IPS DF 19.7 (cell line): Measurements from ENCODE around the gene BPIFB3.
"Not testable (repeated sequence)": the region's sequence is repeated elsewhere in the genome, so short reads cannot be mapped to it uniquely, and the experiment has no call there.

ENCODE experiments used
- DNase-seq: peaks from one replicate; pipeline ENCODE4 v3.0.0-alpha.2; 2013; ENCODE audit warnings: low read depth, low spot score

Gene BPIFB3

DNA sequence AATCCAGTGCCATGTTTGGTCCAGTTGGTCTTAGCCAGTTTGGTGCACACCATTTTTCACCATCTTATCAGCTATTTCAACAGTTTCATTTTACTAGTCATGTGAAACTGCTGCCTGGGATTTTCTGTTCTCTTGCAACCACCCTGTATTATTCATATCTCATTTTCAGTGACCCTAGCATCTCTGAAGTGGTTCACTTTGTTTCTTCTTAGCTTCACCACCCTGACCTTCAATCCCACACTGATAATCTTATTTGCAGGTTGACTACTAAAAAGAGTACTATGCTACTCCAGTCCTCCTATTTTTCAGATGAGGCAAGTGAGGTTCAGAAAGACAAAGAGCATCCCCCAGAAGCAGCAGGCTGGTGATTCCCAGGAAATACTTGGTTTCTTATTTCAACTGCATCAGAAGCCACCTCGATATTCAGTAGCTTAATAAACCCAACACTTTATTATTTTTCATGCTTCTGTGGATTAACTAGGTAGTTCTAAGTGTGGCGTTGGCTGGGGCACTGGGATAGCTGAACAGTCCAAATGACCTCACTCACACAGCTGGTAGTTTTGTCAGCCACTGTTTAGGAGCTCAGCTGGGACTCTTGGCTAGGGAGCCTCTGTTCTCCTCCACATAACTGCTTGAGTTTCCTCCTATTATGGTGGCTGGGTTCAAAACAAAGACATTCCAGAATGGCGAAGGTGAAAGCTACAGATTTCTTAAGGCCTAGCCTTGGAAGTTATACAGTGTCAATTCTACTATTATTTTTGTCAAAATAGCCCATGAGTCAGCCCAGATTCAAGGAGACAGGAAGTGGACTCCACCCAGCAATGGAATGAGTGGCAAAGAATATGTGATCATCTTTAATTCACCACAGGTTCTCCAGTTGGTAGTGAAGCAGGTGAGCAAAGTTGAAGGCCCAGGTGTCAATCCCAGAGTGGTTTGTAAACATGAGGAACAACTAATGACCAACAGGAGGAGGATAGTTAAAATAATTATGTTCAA is 66.3 kb downstream of the BPIFB3 start:
- DNase-seq = no peak

DNA sequence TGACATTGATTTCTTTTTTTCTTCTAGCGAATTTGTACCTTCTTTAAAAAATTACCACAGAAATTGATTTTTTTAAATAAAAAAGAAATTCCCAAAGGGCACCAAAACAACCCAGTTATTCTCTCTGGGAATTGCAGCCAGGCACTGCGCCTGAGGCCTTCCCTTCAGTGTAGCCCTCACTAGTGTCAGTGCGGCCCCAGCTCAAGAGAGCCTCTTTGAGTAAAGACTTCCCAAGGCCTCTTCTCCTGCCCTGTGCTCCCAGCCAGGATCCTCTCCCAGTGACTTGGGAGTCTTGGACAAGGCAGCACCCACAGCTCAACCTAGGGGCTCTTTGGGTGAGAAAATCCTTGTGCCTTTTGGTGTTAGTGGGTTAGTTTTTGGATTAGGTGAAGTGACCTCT is 67.2 kb downstream of the BPIFB3 start:
- no peak for DNase-seq

DNA sequence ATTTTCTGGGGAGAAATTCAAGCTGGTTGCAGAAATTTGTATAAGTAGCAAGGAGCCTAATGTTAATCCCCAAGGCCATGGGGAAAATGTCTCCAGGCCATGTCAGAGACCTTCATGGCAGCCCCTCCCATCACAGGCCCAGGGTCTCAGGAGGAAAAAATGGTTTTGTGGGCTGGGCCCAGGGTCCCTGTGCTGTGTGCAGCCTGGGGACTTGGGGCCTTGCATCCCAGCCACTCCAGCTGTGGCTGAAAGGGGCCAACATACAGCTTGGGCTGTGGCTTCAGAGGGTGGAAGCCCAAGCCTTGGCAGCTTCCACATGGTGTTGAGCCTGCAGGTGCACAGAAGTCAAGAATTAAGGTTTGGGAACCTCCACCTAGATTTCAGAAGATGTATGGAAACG is 68.6 kb downstream of the BPIFB3 start:
- DNase-seq = not testable (repeated sequence)
